Prostate gland (tissue), 2 donors: ENCODE results near the gene ERRFI1. TPM values are rescaled to one million over a fixed set of nuclear protein-coding genes. Genes with fewer than 3 reads are reported as not detected.

Source experiments
- DNase-seq: peaks from one replicate; pipeline ENCODE4 v3.0.0-alpha.2; 2019; ENCODE audit warnings: low spot score
- H3K27ac ChIP-seq, 2 donors: fragments of 200-600 bp; sonication (generic); 2 replicates each; pipeline ENCODE4 v1.5.1; 2017 to 2019
- H3K27me3 ChIP-seq: fragments of 200-600 bp; sonication (generic); replicated peaks from 2 replicates; pipeline ENCODE4 v1.5.1; 2019; ENCODE audit not compliant: insufficient read depth
- H3K36me3 ChIP-seq, 2 donors: fragments of 200-600 bp; sonication (generic); 1 replicate in 1 of 2; 2 replicates in 1 of 2; pipeline versions ENCODE4 v1.5.1 to v1.8.1; 2017 to 2019
- H3K4me1 ChIP-seq: fragments of 200-600 bp; sonication (generic); replicated peaks from 2 replicates; pipeline ENCODE4 v1.5.1; 2019
- H3K4me3 ChIP-seq, 2 donors: fragments of 200-600 bp; sonication (generic); 2 replicates each; pipeline ENCODE4 v1.5.1; 2017 to 2019
- H3K9me3 ChIP-seq: fragments of 200-600 bp; sonication (generic); 2 replicates; pipeline ENCODE4 v1.5.1; 2017
- CTCF ChIP-seq, 4 experiments: fragments of 200-600 bp in 2 of 4; fragments of 450-650 bp in 2 of 4; sonication (generic) in 2 of 4; IDR thresholded peaks; 1 replicate in 3 of 4; 2 replicates in 1 of 4; pipeline ENCODE4 v1.5.1; 2016 to 2019; ENCODE audit warnings: antibody characterized with exemption in 4 of 4, mild to moderate bottlenecking in 2 of 4, moderate library complexity in 2 of 4
- POLR2A ChIP-seq: fragments of 450-650 bp; IDR thresholded peaks from one replicate; pipeline ENCODE4 v1.6.1; 2016; ENCODE audit warnings: antibody characterized with exemption, mild to moderate bottlenecking
- POLR2AphosphoS5 ChIP-seq: sonication (generic); formaldehyde crosslinking; IDR thresholded peaks from one replicate; pipeline ENCODE4 v1.6.1; 2017; ENCODE audit warnings: antibody characterized with exemption
- WGBS: methylation state at CpG from one replicate; pipeline ENCODE4 v1.1.5; 2018; 5-methylcytosine and 5-hydroxymethylcytosine counted together
- intact Hi-C: fragments of 100-400 bp; cut with DNase I; formaldehyde crosslinking; loops from one replicate; pipeline ENCODE4 v1.14.2; 2022
- total RNA-seq, 2 donors: library from RNA; depleted of rRNA; stranded (reverse); fragments of >200 nt; gene quantifications; one replicate each; pipeline ENCODE4 v1.1.0, GENCODE V29; 2016

ERRFI1 gene
- total RNA-seq, 2 donors from 2014 or later = 58.1 to 60.4 TPM

GRCh38 chr1:7983086-7983778 lies 42.9 kb downstream of the ERRFI1 start:
- no peak for DNase-seq
- no peaks in the 10 kb centered on the region for H3K27me3 ChIP-seq
- H3K27ac ChIP-seq = peak overlapping the region in 1 of 2 donors; percentile 21
- intact Hi-C loops = loop anchor here (2.0 to 5.0 kb wide), 2 partner anchors 34 to 332 kb away; no protein-coding TSS in a partner anchor
- no peak for TF ChIP-seq CTCF (IDR thresholded peaks at IDR 0.05)
- no peak for TF ChIP-seq POLR2AphosphoS5
- H3K4me3 ChIP-seq = no peak overlapping the region
- no peaks in the 10 kb centered on the region for H3K4me1 ChIP-seq
- peaks cover 0 to 11% of the 10 kb centered on the region in 2 donors for H3K36me3 ChIP-seq
- H3K9me3 ChIP-seq = no peaks in the 10 kb centered on the region
- WGBS = 91% methylated on average over 15 of the region's 15 CpGs

GRCh38 chr1:7980984-7981383 lies 45.1 kb downstream of the ERRFI1 start:
- peaks cover 0 to 10% of the 10 kb centered on the region in 2 donors for H3K36me3 ChIP-seq
- TF ChIP-seq POLR2AphosphoS5 (no peak), POLR2A (no peak), CTCF (IDR thresholded peaks at IDR 0.05) (no peak)
- H3K4me1 ChIP-seq = no peaks in the 10 kb centered on the region
- H3K27me3 ChIP-seq = no peaks in the 10 kb centered on the region
- H3K9me3 ChIP-seq = no peaks in the 10 kb centered on the region
- intact Hi-C loops = loop anchor here (2.0 to 5.0 kb wide), 2 partner anchors 36 to 368 kb away; no protein-coding TSS in a partner anchor
- DNase-seq = no peak
- no peak overlapping the region for H3K27ac ChIP-seq
- WGBS = 76% methylated on average over 7 of the region's 7 CpGs
- no peak overlapping the region for H3K4me3 ChIP-seq

GRCh38 chr1:7975212-7975865 lies 50.8 kb downstream of the ERRFI1 start:
- Histone ChIP-seq H3K4me1 (peaks cover 10% of the 10 kb centered on the region), H3K27me3 (no peaks in the 10 kb centered on the region), H3K27ac (peak overlapping the region in 1 of 2 donors; percentile 59), H3K4me3 (no peak overlapping the region), H3K36me3 (no peaks in the 10 kb centered on the region), H3K9me3 (no peaks in the 10 kb centered on the region)
- intact Hi-C loops = no loop called here
- WGBS = 45% methylated on average over 8 of the region's 8 CpGs
- peak; percentile 77 for DNase-seq
- no peak for TF ChIP-seq POLR2A
- peak; percentile 78 for TF ChIP-seq POLR2AphosphoS5
- TF ChIP-seq CTCF (IDR thresholded peaks at IDR 0.05) = peak; percentile 51 to 95 (median 90)

- intact Hi-C loops = no loop called here
- no peak overlapping the region for H3K4me3 ChIP-seq
- H3K36me3 ChIP-seq = no peaks in the 10 kb centered on the region
These were observed 53.0 kb downstream of the ERRFI1 start for GRCh38 chr1:7973086-7973485.

More at GRCh38 chr1:7973086-7973485, 53.0 kb downstream of the ERRFI1 start:
- no peak overlapping the region for H3K27ac ChIP-seq
- 94% methylated on average over 2 of the region's 2 CpGs for WGBS
- no peak for TF ChIP-seq POLR2AphosphoS5
- TF ChIP-seq CTCF (IDR thresholded peaks at IDR 0.05) = no peak
- TF ChIP-seq POLR2A = no peak
- peaks cover 14% of the 10 kb centered on the region for H3K4me1 ChIP-seq
- no peaks in the 10 kb centered on the region for H3K9me3 ChIP-seq
- DNase-seq = no peak
- no peaks in the 10 kb centered on the region for H3K27me3 ChIP-seq
